K562 (cell line): ENCODE results near the gene RBM12. TPM values are rescaled to one million over a fixed set of nuclear protein-coding genes. Genes with fewer than 3 reads are reported as not detected.

ENCODE experiments used
- ATAC-seq: fragments of 200-7000 bp; cut with Tn5 transposase; 3 replicates; pipeline ENCODE4 v1.9.1; 2020; ENCODE audit warnings: moderate library complexity
- BruUV-seq: library from RNA; stranded (reverse); fragments of 400-500 nt; replicated peaks from 2 replicates; lab custom pipeline; 2021; lab: Mats Ljungman, UMichigan
- CTCF ChIA-PET: fragments of 300-600 bp; formaldehyde crosslinking; extraction: SDS; loops from one replicate; lab custom pipeline; 2021; ENCODE audit warnings: low intra/inter-chr PET ratio; lab: Yijun Ruan, JAX
- POLR2A ChIA-PET: fragments of 300-600, 350-650 bp; sonication (Branson Sonifier 250); formaldehyde crosslinking; extraction: SDS; loops from one replicate; lab custom pipeline; 2021; ENCODE audit warnings: antibody characterized with exemption, inconsistent platforms; lab: Yijun Ruan, JAX
- DNase-seq, 4 experiments: peaks; one replicate each; pipeline versions ENCODE4 v3.0.0 to v3.0.0-alpha.2; 2011 to 2018; ENCODE audit warnings: low spot score in 3 of 4, mixed read lengths in 3 of 4; ENCODE audit errors: extremely low read depth in 1 of 4
- FAIRE-seq: peaks from 2 replicates; lab custom pipeline; 2011; peaks lifted over from hg19 to GRCh38; lab: Jason Lieb, UNC
- H2AFZ ChIP-seq: 2 replicates; pipeline ENCODE4 v1.6.0; 2011; ENCODE audit warnings: low read depth, low read length, control low read depth, inconsistent platforms
- H3K27ac ChIP-seq: fragments of 200-600 bp; 3 replicates; pipeline ENCODE4 v1.8.0; 2011; ENCODE audit warnings: low read depth, mild to moderate bottlenecking, control low read depth, inconsistent platforms, low read length, moderate library complexity, mixed read lengths; ENCODE audit errors: extremely low read depth
- H3K27me3 ChIP-seq, 2 experiments: fragments of 300-600 bp in 1 of 2; 2 replicates in 1 of 2; 3 replicates in 1 of 2; pipeline versions ENCODE4 v1.6.0 to v1.8.0; 2011; ENCODE audit warnings: inconsistent platforms in 2 of 2, low read length in 2 of 2, mild to moderate bottlenecking in 1 of 2, mixed read lengths in 1 of 2, moderate library complexity in 1 of 2; ENCODE audit not compliant: control insufficient read depth in 2 of 2, insufficient read depth in 2 of 2
- H3K36me3 ChIP-seq: fragments of 300-600 bp; 3 replicates; pipeline ENCODE4 v1.8.0; 2011; ENCODE audit warnings: mild to moderate bottlenecking, low read length, inconsistent platforms; ENCODE audit not compliant: control insufficient read depth, insufficient read depth
- H3K4me1 ChIP-seq, 2 experiments: fragments of 200-600 bp in 1 of 2; replicated peaks in 1 of 2; 2 replicates in 1 of 2; 3 replicates in 1 of 2; pipeline versions ENCODE4 v1.5.1 to v1.8.0; 2011; ENCODE audit warnings: inconsistent platforms in 2 of 2, low read length in 2 of 2, mild to moderate bottlenecking in 1 of 2, mixed read lengths in 1 of 2, moderate library complexity in 1 of 2; ENCODE audit not compliant: control insufficient read depth in 2 of 2, insufficient read depth in 2 of 2
- H3K4me2 ChIP-seq: 2 replicates; pipeline ENCODE4 v1.6.1; 2011; ENCODE audit warnings: low read length, control low read depth, inconsistent platforms, mixed read lengths; ENCODE audit not compliant: insufficient read depth
- H3K4me3 ChIP-seq: fragments of 200-600 bp; sonication (generic), shearing (Covaris generic); 2 replicates; pipeline ENCODE4 v1.5.1; 2016; ENCODE audit warnings: control low read depth, inconsistent platforms
- H3K79me2 ChIP-seq: fragments of 200-600 bp; 3 replicates; pipeline ENCODE4 v1.8.0; 2011; ENCODE audit warnings: low read length, inconsistent platforms; ENCODE audit not compliant: control insufficient read depth, insufficient read depth
- H3K9ac ChIP-seq, 2 experiments: 2 replicates each; pipeline versions ENCODE4 v1.6.0 to v1.6.1; 2011; ENCODE audit warnings: low read depth in 2 of 2, low read length in 2 of 2, control low read depth in 1 of 2, inconsistent platforms in 1 of 2, mild to moderate bottlenecking in 1 of 2, mixed read lengths in 1 of 2; ENCODE audit not compliant: insufficient read depth in 1 of 2
- H3K9me1 ChIP-seq: one replicate; pipeline ENCODE4 v1.6.0; 2011; ENCODE audit warnings: inconsistent platforms, mild to moderate bottlenecking, low read length, moderate library complexity; ENCODE audit not compliant: control insufficient read depth, insufficient read depth
- H3K9me3 ChIP-seq: replicated peaks from 2 replicates; pipeline ENCODE4 v1.5.1; 2011; ENCODE audit warnings: low read depth, low read length, inconsistent platforms; ENCODE audit not compliant: control insufficient read depth, insufficient read depth
- H4K20me1 ChIP-seq: replicated peaks from 2 replicates; pipeline ENCODE4 v1.6.1; 2011; ENCODE audit warnings: low read length, inconsistent platforms, mixed read lengths; ENCODE audit not compliant: control insufficient read depth, insufficient read depth
- BRD4 ChIP-seq: fragments of 200-600 bp; sonication (generic); IDR thresholded peaks from 2 replicates; pipeline ENCODE4 v1.6.1; 2017; ENCODE audit warnings: inconsistent platforms
- EP400 ChIP-seq: fragments of 450-650 bp; IDR thresholded peaks from 2 replicates; pipeline ENCODE4 v1.6.1; 2017; ENCODE audit warnings: antibody characterized with exemption, mild to moderate bottlenecking, moderate library complexity
- FOXJ2 ChIP-seq: fragments of 200-800 bp; sonication (Bioruptor generic); IDR thresholded peaks from 2 replicates; pipeline ENCODE4 v1.6.1; 2016; ENCODE audit warnings: missing genetic modification characterization, missing compliant biosample characterization
- NCOA1 ChIP-seq: fragments of 450-650 bp; IDR thresholded peaks from 2 replicates; pipeline ENCODE4 v1.6.1; 2016; ENCODE audit warnings: low read depth
- NCOA2 ChIP-seq, 2 experiments: fragments of 450-650 bp; IDR thresholded peaks; 2 replicates each; pipeline ENCODE4 v1.6.1; 2018; ENCODE audit warnings: mild to moderate bottlenecking in 2 of 2, moderate library complexity in 1 of 2; ENCODE audit not compliant: partially characterized antibody in 2 of 2
- NFATC3 ChIP-seq: fragments of 450-650 bp; IDR thresholded peaks from 2 replicates; pipeline ENCODE4 v1.6.1; 2017; ENCODE audit warnings: mild to moderate bottlenecking
- PTBP1 ChIP-seq: fragments of 200-400 bp; formaldehyde crosslinking; IDR thresholded peaks from 2 replicates; pipeline ENCODE4 v1.6.1; 2017; ENCODE audit warnings: low read depth, low read length
- SREBF1 ChIP-seq: fragments of 150-350 bp; IDR thresholded peaks from 2 replicates; pipeline ENCODE4 v1.6.1; 2014; ENCODE audit warnings: antibody characterized with exemption, low read depth, low read length, borderline replicate concordance
- TFAP4 ChIP-seq: sonication (generic); formaldehyde crosslinking; IDR thresholded peaks from 2 replicates; pipeline ENCODE4 v1.8.0; 2022; ENCODE audit warnings: missing genetic modification reagents, mild to moderate bottlenecking, moderate library complexity, borderline replicate concordance
- TSHZ1 ChIP-seq: fragments of 250-450 bp; sonication (Bioruptor Pico); IDR thresholded peaks from 2 replicates; pipeline ENCODE4 v1.4.0; 2020; ENCODE audit warnings: mild to moderate bottlenecking, moderate library complexity
- ZNF140 ChIP-seq: fragments of 250-450 bp; sonication (Bioruptor Pico); IDR thresholded peaks from 2 replicates; pipeline ENCODE4 v1.8.0; 2021; ENCODE audit warnings: moderate library complexity, mild to moderate bottlenecking, inconsistent platforms
- WGBS: fragments of 100-300 bp; shearing (Covaris generic); methylation state at CpG from one replicate; pipeline ENCODE4 v1.1.6; 2016; ENCODE audit warnings: low coverage, mixed read lengths; ENCODE audit not compliant: insufficient coverage; ENCODE audit errors: missing lambda C conversion rate; 5-methylcytosine and 5-hydroxymethylcytosine counted together
- in situ Hi-C: fragments of 300-500 bp; cut with MboI; formaldehyde crosslinking; loops from 4 replicates; pipeline ENCODE4 v1.15.0; 2018; ENCODE audit warnings: inconsistent platforms, mixed read lengths
- intact Hi-C: fragments of 100-400 bp; cut with micrococcal nuclease; formaldehyde crosslinking; loops from 2 replicates; pipeline ENCODE4 v1.14.2; 2022
- polyA plus RNA-seq, 8 experiments: library from polyadenylated mRNA; depleted of rRNA in 4 of 8; stranded (reverse) in 5 of 8; unstranded in 3 of 8; fragments of >200 nt; fragmentation: Nextera tagmentation in 2 of 8; fragmentation: Illumina TruSeq in 1 of 8; extraction: Ambion mirVana in 2 of 8; extraction: Trizol in 1 of 8; gene quantifications; 2 replicates each; pipeline versions ENCODE4 v1.2.1 to v1.2.3, GENCODE V29; 2011 to 2014; ENCODE audit warnings: inconsistent platforms in 1 of 8, missing spikeins in 1 of 8
- total RNA-seq, 7 experiments: library from RNA; depleted of rRNA in 6 of 7; stranded (reverse); fragments of >200 nt in 6 of 7; fragmentation: Illumina TruSeq in 2 of 7; extraction: Trizol in 2 of 7; gene quantifications; 2 replicates each; pipeline versions ENCODE4 v1.2.1 to v1.2.3, GENCODE V29; 2011 to 2021; ENCODE audit warnings: low replicate concordance in 1 of 7

Gene RBM12
- total and polyA plus RNA-seq, 9 of the 15 experiments (the other 6 are each of a cell fraction or from before 2014, with no cell fraction given), result 5.0 to 162 (median 73.3) TPM

GRCh38 chr20:35644806-35645205 lies 19.9 kb downstream of the RBM12 start:
- ATAC-seq, result no peak
- H3K79me2 ChIP-seq, result peaks cover 54% of the 10 kb centered on the region
- no peak for TF ChIP-seq TFAP4
- no peak for TF ChIP-seq SREBF1
- no peak for TF ChIP-seq TSHZ1 (CRISPR knock-in tag)
- no peak for TF ChIP-seq NFATC3
- no peak for TF ChIP-seq EP400
- TF ChIP-seq PTBP1, result no peak
- TF ChIP-seq ZNF140 (CRISPR knock-in tag), result no peak
- TF ChIP-seq BRD4, result no peak
- TF ChIP-seq NCOA2 (IDR thresholded peaks at IDR 0.05; ENCODE audit: partially characterized antibody in 2 of 2), result no peak
- no peak for TF ChIP-seq FOXJ2 (tag)
- no peak for TF ChIP-seq NCOA1

More at GRCh38 chr20:35644806-35645205, 19.9 kb downstream of the RBM12 start:
- Histone ChIP-seq H3K4me2 (no peak overlapping the region), H2AFZ (no peak overlapping the region), H3K9me1 (no peaks in the 10 kb centered on the region), H3K27me3 (no peaks in the 10 kb centered on the region), H3K9ac (no peak overlapping the region), H3K4me1 (peaks cover 0 to 2% of the 10 kb centered on the region in 2 experiments; a peak in 1 of 5 replicates), H4K20me1 (peaks cover 5% of the 10 kb centered on the region), H3K9me3 (no peaks in the 10 kb centered on the region), H3K4me3 (no peak overlapping the region), H3K36me3 (peaks cover 16% of the 10 kb centered on the region; the same call in 1 of the 3 replicates), H3K27ac (no peak overlapping the region)
- in situ Hi-C loops (no loop called here), intact Hi-C loops (no loop called here)
- DNase-seq (no peak), FAIRE-seq (no peak)
- BruUV-seq, result no TSS peak
- ChIA-PET CTCF (no interaction called here), POLR2A (no interaction called here)
- WGBS, result 79% methylated on average over 2 of the region's 2 CpGs
